ENCODE measurements around the gene MYO15B.

MYO15B gene

GRCh38 chr17:75558666-75559530 is 28.7 kb upstream of the MYO15B start:
- no peak for DNase-seq (ENCODE audit: low spot score)

GRCh38 chr17:75559958-75560533 is 27.6 kb upstream of the MYO15B start:
- DNase-seq (ENCODE audit: low spot score), result no peak

- peak; percentile 75 for DNase-seq (ENCODE audit: low spot score)
Observed at GRCh38 chr17:75561927-75562603, 25.5 kb upstream of the MYO15B start.

GRCh38 chr17:75563063-75563758 is 24.4 kb upstream of the MYO15B start:
- no peak for DNase-seq (ENCODE audit: low spot score)

- DNase-seq (ENCODE audit: low spot score), result no peak
Observed at GRCh38 chr17:75564195-75564594, 23.4 kb upstream of the MYO15B start.

- DNase-seq (ENCODE audit: low spot score), result peak; percentile 55
Observed at GRCh38 chr17:75565066-75565465, 22.5 kb upstream of the MYO15B start.

GRCh38 chr17:75565618-75566017 is 22.0 kb upstream of the MYO15B start:
- DNase-seq (ENCODE audit: low spot score), result no peak

- DNase-seq (ENCODE audit: low spot score), result no peak
Observed at GRCh38 chr17:75566416-75566815, 21.2 kb upstream of the MYO15B start.

- DNase-seq (ENCODE audit: low spot score), result no peak
Observed at GRCh38 chr17:75566834-75567233, 20.8 kb upstream of the MYO15B start.

- no peak for DNase-seq (ENCODE audit: low spot score)
Observed at GRCh38 chr17:75568412-75569255, 19.0 kb upstream of the MYO15B start.

GRCh38 chr17:75570034-75570676 is 17.4 kb upstream of the MYO15B start:
- DNase-seq (ENCODE audit: low spot score), result no peak

GRCh38 chr17:75570772-75571171 is 16.8 kb upstream of the MYO15B start:
- no peak for DNase-seq (ENCODE audit: low spot score)

GRCh38 chr17:75571197-75571884 is 16.3 kb upstream of the MYO15B start:
- no peak for DNase-seq (ENCODE audit: low spot score)

- DNase-seq (ENCODE audit: low spot score), result no peak
Observed at GRCh38 chr17:75571885-75572215, 15.8 kb upstream of the MYO15B start.

- no peak for DNase-seq (ENCODE audit: low spot score)
Observed at GRCh38 chr17:75572713-75573539, 14.7 kb upstream of the MYO15B start.

- DNase-seq (ENCODE audit: low spot score), result no peak
Observed at GRCh38 chr17:75573540-75573957, 14.1 kb upstream of the MYO15B start.

- DNase-seq (ENCODE audit: low spot score), result no peak
Observed at GRCh38 chr17:75573994-75574393, 13.6 kb upstream of the MYO15B start.

- DNase-seq (ENCODE audit: low spot score), result no peak
Observed at GRCh38 chr17:75574404-75575036, 13.1 kb upstream of the MYO15B start.

GRCh38 chr17:75575197-75575596 is 12.4 kb upstream of the MYO15B start:
- no peak for DNase-seq (ENCODE audit: low spot score)
